Measurements from ENCODE around the gene TRPM4.
"Not testable (repeated sequence)": the region's sequence is repeated elsewhere in the genome, so short reads cannot be mapped to it uniquely, and the experiment has no call there.

Gene TRPM4

GRCh38 chr19:49150106-49150943 is 7.3 kb upstream of the TRPM4 start:
- DNase-seq (ENCODE audit: low read depth in 3 of 3, low spot score in 1 of 3): no peak

DNA sequence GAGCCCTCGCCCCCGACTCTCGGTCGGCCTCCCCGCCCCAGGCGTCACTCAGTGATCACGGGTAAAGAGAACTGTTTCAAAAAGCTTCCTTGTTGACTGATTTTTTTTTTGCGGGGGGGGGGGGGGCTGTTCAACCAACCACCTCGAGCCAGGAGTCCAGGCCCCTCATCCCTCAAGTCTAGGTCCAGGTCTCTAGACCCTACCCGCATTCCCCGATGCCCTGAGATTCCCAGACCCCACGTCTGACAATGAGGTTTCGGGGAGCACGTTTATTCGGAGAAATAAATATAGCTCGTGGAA is 6.7 kb upstream of the TRPM4 start:
- no peak for DNase-seq (ENCODE audit: low read depth in 3 of 3, low spot score in 1 of 3)

GRCh38 chr19:49151267-49152118 is 6.1 kb upstream of the TRPM4 start:
- no peak for DNase-seq (ENCODE audit: low read depth in 3 of 3, low spot score in 1 of 3)

GRCh38 chr19:49152119-49152550 is 5.5 kb upstream of the TRPM4 start:
- no peak for DNase-seq (ENCODE audit: low read depth in 3 of 3, low spot score in 1 of 3)

DNA sequence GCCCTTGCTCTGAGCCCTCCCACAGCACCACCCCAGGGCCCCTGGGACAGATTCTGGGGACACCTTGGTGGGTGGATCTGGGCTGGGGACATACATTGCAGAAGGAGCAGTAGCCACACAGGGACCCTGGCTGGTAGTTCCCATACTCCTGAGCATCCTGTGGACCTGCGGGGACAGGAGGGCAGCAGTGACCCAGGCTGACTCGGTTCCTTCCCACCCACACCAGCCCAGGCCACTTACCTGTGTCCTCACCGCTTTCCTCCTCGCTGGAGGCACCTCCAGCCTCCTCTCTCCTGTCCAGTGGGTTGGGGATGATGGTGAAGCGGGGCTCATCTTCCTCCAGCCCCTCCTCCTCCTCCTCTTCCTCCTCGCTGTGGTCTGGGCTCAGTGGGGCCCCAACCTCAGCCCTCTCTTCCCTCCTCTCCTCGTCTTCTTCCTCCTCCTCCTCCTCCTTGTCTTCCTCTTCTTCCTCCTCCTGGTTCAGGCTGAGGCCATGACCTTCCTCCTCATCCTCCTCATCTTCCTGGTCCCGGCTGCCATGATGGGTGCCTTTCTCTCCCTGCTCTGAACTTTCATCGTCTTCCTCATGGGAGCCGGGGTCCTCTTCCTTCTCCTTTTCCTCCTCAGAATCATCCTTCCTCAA is 4.3 kb upstream of the TRPM4 start:
- no peak for DNase-seq (ENCODE audit: low read depth in 3 of 3, low spot score in 1 of 3)

GRCh38 chr19:49154279-49154678 is 3.3 kb upstream of the TRPM4 start:
- DNase-seq (ENCODE audit: low read depth in 3 of 3, low spot score in 1 of 3): no peak

GRCh38 chr19:49155005-49155819 is 2.4 kb upstream of the TRPM4 start, which contains the start of gene HRC:
Gene HRC (minus strand): TSS chr19:49155396. CDS start chr19:49155237, 159 bp downstream.
- DNase-seq (ENCODE audit: low read depth in 3 of 3, low spot score in 1 of 3): no peak

GRCh38 chr19:49155820-49156346 is 1.7 kb upstream of the TRPM4 start:
- DNase-seq (ENCODE audit: low read depth in 3 of 3, low spot score in 1 of 3): no peak

DNA sequence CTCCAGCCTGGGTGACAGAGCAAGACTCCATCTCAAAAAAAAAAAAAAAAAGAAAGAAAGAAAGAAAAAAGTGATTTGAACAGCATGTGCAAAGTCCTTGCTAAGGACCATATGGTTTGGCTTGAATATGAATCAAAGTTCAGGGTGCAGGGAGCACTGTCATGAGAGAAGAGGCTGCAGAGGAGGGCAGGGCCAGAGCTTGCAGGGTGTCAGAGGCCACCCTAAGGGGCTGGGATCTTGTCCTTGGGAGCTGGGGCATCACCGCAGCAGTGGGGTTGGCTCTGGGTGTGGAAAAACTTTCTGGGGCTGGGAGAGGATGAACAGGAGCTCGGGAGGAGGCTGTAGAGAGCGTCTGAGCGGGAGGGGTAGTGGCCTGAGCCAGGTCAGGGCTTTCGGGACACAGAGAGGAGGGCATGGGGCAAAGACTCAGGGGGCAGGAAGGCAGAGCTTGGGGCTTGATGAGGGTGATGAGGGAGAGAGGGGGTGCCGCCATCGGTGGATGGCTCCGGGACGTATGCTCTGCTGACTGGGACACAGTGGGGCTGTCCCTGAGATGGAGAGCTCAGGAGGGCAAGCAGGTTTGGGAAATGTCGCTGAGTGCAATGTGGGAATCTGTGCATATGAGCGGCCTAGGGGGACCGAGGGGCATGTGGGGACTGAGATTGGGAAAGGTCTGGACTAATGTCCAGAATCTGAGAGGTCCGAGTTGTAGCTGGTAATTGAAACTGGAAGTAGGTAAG is 3.0 kb downstream of the TRPM4 start:
- no peak for DNase-seq (ENCODE audit: low read depth in 3 of 3, low spot score in 1 of 3)

DNA sequence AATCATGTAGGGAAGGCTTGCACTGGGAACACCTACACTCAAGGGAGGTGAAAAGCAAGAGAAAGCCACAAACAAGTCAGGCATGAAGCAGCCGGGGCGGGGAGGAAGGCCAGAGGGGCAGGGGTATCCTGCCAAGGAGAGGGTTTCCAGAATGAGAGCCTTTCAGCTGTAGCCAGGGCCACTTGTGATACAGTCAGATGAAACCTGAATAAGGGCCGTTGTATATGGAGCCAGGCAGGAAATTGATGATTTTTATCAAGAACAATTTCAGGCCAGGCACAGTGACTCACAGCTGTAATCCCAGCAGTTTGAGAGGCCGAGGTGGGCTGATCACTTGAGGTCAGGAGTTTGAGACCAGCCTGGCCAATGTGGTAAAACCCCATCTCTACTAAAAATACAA is 4.4 kb downstream of the TRPM4 start:
- no peak for DNase-seq (ENCODE audit: low read depth in 3 of 3, low spot score in 1 of 3)

- no peak for DNase-seq (ENCODE audit: low read depth in 3 of 3, low spot score in 1 of 3)
Measured at GRCh38 chr19:49165111-49165750, 7.6 kb downstream of the TRPM4 start.

DNA sequence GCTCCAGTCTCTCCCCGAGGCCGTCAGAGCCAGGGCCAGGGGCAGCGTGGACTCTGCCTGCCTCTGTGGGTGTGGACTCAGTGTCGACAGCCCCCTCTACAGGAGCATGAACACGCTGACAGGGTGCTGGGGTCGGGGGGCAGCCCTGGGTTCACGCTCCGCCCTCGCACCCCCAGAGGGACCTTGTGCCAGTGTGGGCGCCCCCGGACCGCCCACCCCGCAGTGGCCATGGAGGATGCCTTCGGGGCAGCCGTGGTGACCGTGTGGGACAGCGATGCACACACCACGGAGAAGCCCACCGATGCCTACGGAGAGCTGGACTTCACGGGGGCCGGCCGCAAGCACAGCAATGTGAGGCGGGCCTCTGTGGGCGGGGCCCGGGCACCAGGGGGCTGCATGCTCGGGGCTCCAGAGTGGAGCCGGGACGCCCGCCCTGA is 8.3 kb downstream of the TRPM4 start:
- DNase-seq (ENCODE audit: low read depth in 3 of 3, low spot score in 1 of 3): no peak

DNA sequence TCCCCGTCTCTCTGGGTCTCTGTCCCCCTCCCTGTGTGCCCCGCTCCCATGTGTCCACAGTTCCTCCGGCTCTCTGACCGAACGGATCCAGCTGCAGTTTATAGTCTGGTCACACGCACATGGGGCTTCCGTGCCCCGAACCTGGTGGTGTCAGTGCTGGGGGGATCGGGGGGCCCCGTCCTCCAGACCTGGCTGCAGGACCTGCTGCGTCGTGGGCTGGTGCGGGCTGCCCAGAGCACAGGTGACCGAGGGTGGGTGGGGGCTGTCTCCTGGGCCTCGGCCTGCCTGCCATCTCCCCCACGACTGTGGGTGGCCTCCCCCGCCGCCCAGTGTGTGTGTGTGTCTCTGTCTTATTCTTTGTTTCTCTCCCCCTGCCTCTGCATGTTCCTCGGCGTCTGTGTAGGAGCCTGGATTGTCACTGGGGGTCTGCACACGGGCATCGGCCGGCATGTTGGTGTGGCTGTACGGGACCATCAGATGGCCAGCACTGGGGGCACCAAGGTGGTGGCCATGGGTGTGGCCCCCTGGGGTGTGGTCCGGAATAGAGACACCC is 10.3 kb downstream of the TRPM4 start:
- DNase-seq (ENCODE audit: low read depth in 3 of 3, low spot score in 1 of 3): no peak

GRCh38 chr19:49168421-49168820 is 10.8 kb downstream of the TRPM4 start:
- no peak for DNase-seq (ENCODE audit: low read depth in 3 of 3, low spot score in 1 of 3)

- no peak for DNase-seq (ENCODE audit: low read depth in 3 of 3, low spot score in 1 of 3)
Measured at GRCh38 chr19:49173198-49173597, 15.6 kb downstream of the TRPM4 start.

GRCh38 chr19:49180659-49181058 is 23.1 kb downstream of the TRPM4 start:
- no peak for DNase-seq (ENCODE audit: low read depth in 3 of 3, low spot score in 1 of 3)

DNA sequence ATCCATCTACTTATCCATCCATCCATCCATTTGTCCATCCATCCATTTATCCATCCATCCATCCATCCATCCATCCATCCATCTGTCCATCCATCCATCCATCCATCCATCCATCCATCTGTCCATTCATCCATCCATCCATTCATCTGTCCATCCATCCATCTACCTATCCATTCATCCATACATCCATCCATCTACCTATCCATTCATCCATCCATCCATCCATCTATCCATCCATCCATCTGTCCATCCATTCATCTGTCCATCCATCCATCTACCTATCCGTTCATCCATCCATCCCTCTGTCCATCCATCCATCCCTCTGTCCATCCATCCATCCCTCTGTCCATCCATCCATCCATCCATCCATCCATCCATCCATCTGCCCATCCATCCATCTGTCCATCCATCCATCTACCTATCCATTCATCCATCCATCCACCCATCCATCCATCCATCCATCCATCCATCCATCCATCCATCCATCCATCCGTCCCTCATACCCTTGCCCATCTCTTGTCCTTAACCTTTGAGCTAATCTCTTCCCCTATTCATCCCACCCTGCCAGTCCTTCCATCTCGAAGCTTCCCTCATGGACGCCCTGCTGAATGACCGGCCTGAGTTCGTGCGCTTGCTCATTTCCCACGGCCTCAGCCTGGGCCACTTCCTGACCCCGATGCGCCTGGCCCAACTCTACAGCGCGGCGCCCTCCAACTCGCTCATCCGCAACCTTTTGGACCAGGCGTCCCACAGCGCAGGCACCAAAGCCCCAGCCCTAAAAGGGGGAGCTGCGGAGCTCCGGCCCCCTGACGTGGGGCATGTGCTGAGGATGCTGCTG is 24.6 kb downstream of the TRPM4 start:
- not testable (repeated sequence) for DNase-seq (ENCODE audit: low read depth in 3 of 3, low spot score in 1 of 3)

DNA sequence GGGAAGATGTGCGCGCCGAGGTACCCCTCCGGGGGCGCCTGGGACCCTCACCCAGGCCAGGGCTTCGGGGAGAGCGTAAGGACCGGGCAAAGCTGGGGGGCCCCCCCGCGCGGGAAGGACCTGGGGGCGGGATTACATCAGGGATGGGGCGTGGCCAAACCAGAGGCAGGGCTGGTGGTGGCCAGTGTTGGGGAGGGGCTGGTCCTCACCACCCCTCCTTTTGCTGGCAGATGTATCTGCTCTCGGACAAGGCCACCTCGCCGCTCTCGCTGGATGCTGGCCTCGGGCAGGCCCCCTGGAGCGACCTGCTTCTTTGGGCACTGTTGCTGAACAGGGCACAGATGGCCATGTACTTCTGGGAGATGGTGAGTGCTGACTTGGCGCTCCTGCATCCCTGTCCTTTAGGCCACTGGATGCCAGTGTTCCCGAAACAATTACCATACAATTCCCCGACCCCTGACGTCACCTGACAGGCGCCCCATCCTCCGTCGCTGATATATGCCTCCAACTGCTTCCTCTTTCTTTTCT is 25.3 kb downstream of the TRPM4 start:
- no peak for DNase-seq (ENCODE audit: low read depth in 3 of 3, low spot score in 1 of 3)

All from stimulated activated CD4-positive, alpha-beta T cell treated with anti-CD3 and anti-CD28 coated beads, TNF-alpha, amount 100 ng/mL, for 1 hour (primary cell).